ENCODE measurements around the gene GPAM.

- TF ChIP-seq EZH2 (IDR thresholded peaks at IDR 0.05; ENCODE audit: insufficient read depth, poor library complexity, severe bottlenecking) (no peak), EZH2phosphoT487 (IDR thresholded peaks at IDR 0.05; ENCODE audit: insufficient read depth, low read depth) (no peak)
These were observed 44.4 kb downstream of the GPAM start for GRCh38 chr10:112139176-112139575.

Measured in GM23248 (cell line).